Peyer's patch (tissue), 4 donors: Measurements from ENCODE around the gene PLA2G2F. TPM values are rescaled to one million over a fixed set of nuclear protein-coding genes. Genes with fewer than 3 reads are reported as not detected.
A peak's percentile ranks its signal among the peaks of the same experiment; 100 is the strongest.

ENCODE experiments used
- DNase-seq, 3 donors: peaks; one replicate each; pipeline ENCODE4 v3.0.0-alpha.2; 2017 to 2019
- H3K27ac ChIP-seq, 4 donors: fragments of 200-600 bp; sonication (generic); one replicate each; pipeline ENCODE4 v1.5.1; 2016 to 2019
- H3K27me3 ChIP-seq, 2 donors: fragments of 200-600 bp; sonication (generic); one replicate each; pipeline ENCODE4 v1.5.1; 2019
- H3K36me3 ChIP-seq, 3 donors: fragments of 200-600 bp; sonication (generic); one replicate each; pipeline ENCODE4 v1.5.1; 2016 to 2019
- H3K4me1 ChIP-seq, 4 donors: fragments of 200-600 bp; sonication (generic); one replicate each; pipeline ENCODE4 v1.5.1; 2016 to 2019
- H3K4me3 ChIP-seq, 4 donors: fragments of 200-600 bp; sonication (generic); 1 replicate in 3 of 4; 2 replicates in 1 of 4; pipeline ENCODE4 v1.5.1; 2016 to 2019; ENCODE audit warnings: mild to moderate bottlenecking in 1 of 4
- H3K9me3 ChIP-seq, 4 donors: fragments of 200-600 bp; sonication (generic); one replicate each; pipeline ENCODE4 v1.5.1; 2016 to 2019; ENCODE audit warnings: mild to moderate bottlenecking in 1 of 4
- CTCF ChIP-seq, 6 experiments: fragments of 450-650 bp in 4 of 6; fragments of 200-600 bp in 2 of 6; sonication (generic) in 1 of 6; IDR thresholded peaks; one replicate each; pipeline ENCODE4 v1.5.1; 2017 to 2019; ENCODE audit warnings: antibody characterized with exemption in 6 of 6, mild to moderate bottlenecking in 3 of 6, moderate library complexity in 1 of 6
- POLR2A ChIP-seq, 2 donors: fragments of 450-650 bp; IDR thresholded peaks; one replicate each; pipeline ENCODE4 v1.5.1; 2017; ENCODE audit warnings: antibody characterized with exemption in 2 of 2, mild to moderate bottlenecking in 2 of 2, moderate library complexity in 2 of 2
- total RNA-seq, 4 donors: library from RNA; depleted of rRNA; stranded (reverse); fragments of >200 nt; gene quantifications; one replicate each; pipeline ENCODE4 v1.1.0, GENCODE V29; 2016

PLA2G2F gene
- total RNA-seq, 4 donors from 2014 or later: 0.27 to 0.35 TPM; not detected in 2

- Histone ChIP-seq H3K27me3 (no peaks in the 10 kb centered on the region), H3K4me3 (no peak overlapping the region), H3K36me3 (no peaks in the 10 kb centered on the region), H3K9me3 (no peaks in the 10 kb centered on the region), H3K4me1 (peaks cover 0 to 21% (median 2%) of the 10 kb centered on the region in 4 donors), H3K27ac (no peak overlapping the region)
- no peak for DNase-seq
- TF ChIP-seq CTCF (IDR thresholded peaks at IDR 0.05) (no peak), POLR2A (IDR thresholded peaks at IDR 0.05) (no peak)
These were observed 56.3 kb downstream of the PLA2G2F start for GRCh38 chr1:20195462-20195780.

- TF ChIP-seq POLR2A (IDR thresholded peaks at IDR 0.05) (no peak), CTCF (IDR thresholded peaks at IDR 0.05) (no peak)
- peaks cover 0 to 21% (median 2%) of the 10 kb centered on the region in 4 donors for H3K4me1 ChIP-seq
- no peaks in the 10 kb centered on the region for H3K36me3 ChIP-seq
- no peak overlapping the region for H3K27ac ChIP-seq
- no peaks in the 10 kb centered on the region for H3K27me3 ChIP-seq
- peak in 1 of 3 donors; percentile 59 for DNase-seq
- H3K4me3 ChIP-seq: no peak overlapping the region
- no peaks in the 10 kb centered on the region for H3K9me3 ChIP-seq
These were observed 58.2 kb downstream of the PLA2G2F start for GRCh38 chr1:20197329-20197791.

GRCh38 chr1:20198296-20198695, 59.2 kb downstream of the PLA2G2F start:
- Histone ChIP-seq H3K36me3 (no peaks in the 10 kb centered on the region), H3K9me3 (no peaks in the 10 kb centered on the region), H3K4me1 (peaks cover 0 to 13% (median 2%) of the 10 kb centered on the region in 4 donors), H3K4me3 (no peak overlapping the region), H3K27me3 (no peaks in the 10 kb centered on the region), H3K27ac (no peak overlapping the region)
- DNase-seq: no peak
- TF ChIP-seq POLR2A (IDR thresholded peaks at IDR 0.05): no peak
- no peak for TF ChIP-seq CTCF (IDR thresholded peaks at IDR 0.05)

- Histone ChIP-seq H3K4me3 (no peak overlapping the region), H3K27ac (no peak overlapping the region), H3K27me3 (no peaks in the 10 kb centered on the region), H3K4me1 (peaks cover 0 to 12% (median 2%) of the 10 kb centered on the region in 4 donors), H3K36me3 (no peaks in the 10 kb centered on the region), H3K9me3 (no peaks in the 10 kb centered on the region)
- no peak for DNase-seq
- TF ChIP-seq CTCF (IDR thresholded peaks at IDR 0.05): no peak
- TF ChIP-seq POLR2A (IDR thresholded peaks at IDR 0.05): no peak
These were observed 59.8 kb downstream of the PLA2G2F start for GRCh38 chr1:20198918-20199317.

DNA sequence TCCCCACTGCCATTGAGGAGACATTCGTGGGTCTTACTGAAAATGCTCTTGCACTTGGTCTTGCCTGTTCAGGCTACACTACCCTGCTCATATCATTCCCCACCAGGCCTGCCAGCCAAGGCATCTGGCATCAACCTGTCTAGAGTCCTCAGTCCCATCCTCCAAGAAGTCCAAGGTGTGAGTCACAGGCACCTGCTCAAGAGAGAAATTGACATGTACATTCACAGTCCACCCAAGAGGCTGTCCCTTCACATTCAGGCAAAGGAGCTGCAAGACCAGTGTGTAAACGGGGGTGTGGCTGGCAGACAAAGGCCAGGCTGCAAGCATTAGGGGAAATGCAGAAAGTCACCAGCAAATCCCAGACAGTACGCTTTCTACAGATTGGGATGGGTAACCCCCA, 60.3 kb downstream of the PLA2G2F start:
- Histone ChIP-seq H3K4me3 (no peak overlapping the region), H3K4me1 (peaks cover 0 to 9% (median 2%) of the 10 kb centered on the region in 4 donors), H3K9me3 (no peaks in the 10 kb centered on the region), H3K27me3 (no peaks in the 10 kb centered on the region), H3K27ac (no peak overlapping the region), H3K36me3 (no peaks in the 10 kb centered on the region)
- DNase-seq: no peak
- no peak for TF ChIP-seq POLR2A (IDR thresholded peaks at IDR 0.05)
- no peak for TF ChIP-seq CTCF (IDR thresholded peaks at IDR 0.05)

- DNase-seq: no peak
- Histone ChIP-seq H3K27ac (no peak overlapping the region), H3K9me3 (no peaks in the 10 kb centered on the region), H3K4me1 (peaks cover 0 to 5% (median under 1%) of the 10 kb centered on the region in 4 donors), H3K4me3 (no peak overlapping the region), H3K36me3 (no peaks in the 10 kb centered on the region), H3K27me3 (no peaks in the 10 kb centered on the region)
- TF ChIP-seq CTCF (IDR thresholded peaks at IDR 0.05): no peak
- no peak for TF ChIP-seq POLR2A (IDR thresholded peaks at IDR 0.05)
These were observed 60.7 kb downstream of the PLA2G2F start for GRCh38 chr1:20199840-20200239.
